Measurements from ENCODE around the gene CCDC85B.

DNA sequence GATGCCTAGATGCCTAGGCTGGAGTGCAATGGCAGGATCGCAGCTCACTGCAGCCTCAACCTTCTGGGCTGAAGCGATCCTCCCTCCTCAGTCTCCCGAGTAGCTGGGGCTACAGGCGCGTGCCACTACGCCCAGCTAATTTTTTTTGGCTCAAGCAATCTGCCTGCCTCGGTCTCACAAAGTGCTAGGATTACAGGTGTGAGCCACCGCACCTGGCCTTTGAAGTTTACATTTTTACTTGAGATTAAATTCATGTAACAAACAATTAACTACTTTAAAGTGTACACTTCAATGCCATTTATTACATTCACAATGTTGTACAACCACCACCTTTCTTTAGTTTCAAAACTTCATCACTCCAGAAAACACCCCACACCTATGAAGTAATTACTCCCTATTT, 13.2 kb downstream of the CCDC85B start:
- TF ChIP-seq EP300 (IDR thresholded peaks at IDR 0.05; ENCODE audit: borderline replicate concordance) (no peak), YY1 (IDR thresholded peaks at IDR 0.05; ENCODE audit: low read depth) (no peak), CEBPB (IDR thresholded peaks at IDR 0.05) (no peak), ZBTB7A (IDR thresholded peaks at IDR 0.05; ENCODE audit: low read depth) (no peak), TEAD4 (IDR thresholded peaks at IDR 0.05) (no peak), CREB1 (IDR thresholded peaks at IDR 0.05; ENCODE audit: low read depth) (no peak), FOXM1 (IDR thresholded peaks at IDR 0.05; ENCODE audit: borderline replicate concordance, low read depth) (no peak), NFIC (IDR thresholded peaks at IDR 0.05) (no peak), RAD21 (IDR thresholded peaks at IDR 0.05; ENCODE audit: low read depth) (no peak)
- TF ChIP-seq, protein P1, sequence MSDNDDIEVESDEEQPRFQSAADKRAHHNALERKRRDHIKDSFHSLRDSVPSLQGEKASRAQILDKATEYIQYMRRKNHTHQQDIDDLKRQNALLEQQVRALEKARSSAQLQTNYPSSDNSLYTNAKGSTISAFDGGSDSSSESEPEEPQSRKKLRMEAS (IDR thresholded peaks at IDR 0.05), result no peak
- TF ChIP-seq, protein P2, sequence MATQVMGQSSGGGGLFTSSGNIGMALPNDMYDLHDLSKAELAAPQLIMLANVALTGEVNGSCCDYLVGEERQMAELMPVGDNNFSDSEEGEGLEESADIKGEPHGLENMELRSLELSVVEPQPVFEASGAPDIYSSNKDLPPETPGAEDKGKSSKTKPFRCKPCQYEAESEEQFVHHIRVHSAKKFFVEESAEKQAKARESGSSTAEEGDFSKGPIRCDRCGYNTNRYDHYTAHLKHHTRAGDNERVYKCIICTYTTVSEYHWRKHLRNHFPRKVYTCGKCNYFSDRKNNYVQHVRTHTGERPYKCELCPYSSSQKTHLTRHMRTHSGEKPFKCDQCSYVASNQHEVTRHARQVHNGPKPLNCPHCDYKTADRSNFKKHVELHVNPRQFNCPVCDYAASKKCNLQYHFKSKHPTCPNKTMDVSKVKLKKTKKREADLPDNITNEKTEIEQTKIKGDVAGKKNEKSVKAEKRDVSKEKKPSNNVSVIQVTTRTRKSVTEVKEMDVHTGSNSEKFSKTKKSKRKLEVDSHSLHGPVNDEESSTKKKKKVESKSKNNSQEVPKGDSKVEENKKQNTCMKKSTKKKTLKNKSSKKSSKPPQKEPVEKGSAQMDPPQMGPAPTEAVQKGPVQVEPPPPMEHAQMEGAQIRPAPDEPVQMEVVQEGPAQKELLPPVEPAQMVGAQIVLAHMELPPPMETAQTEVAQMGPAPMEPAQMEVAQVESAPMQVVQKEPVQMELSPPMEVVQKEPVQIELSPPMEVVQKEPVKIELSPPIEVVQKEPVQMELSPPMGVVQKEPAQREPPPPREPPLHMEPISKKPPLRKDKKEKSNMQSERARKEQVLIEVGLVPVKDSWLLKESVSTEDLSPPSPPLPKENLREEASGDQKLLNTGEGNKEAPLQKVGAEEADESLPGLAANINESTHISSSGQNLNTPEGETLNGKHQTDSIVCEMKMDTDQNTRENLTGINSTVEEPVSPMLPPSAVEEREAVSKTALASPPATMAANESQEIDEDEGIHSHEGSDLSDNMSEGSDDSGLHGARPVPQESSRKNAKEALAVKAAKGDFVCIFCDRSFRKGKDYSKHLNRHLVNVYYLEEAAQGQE (IDR thresholded peaks at IDR 0.05; ENCODE audit: low read depth), result no peak
